CD8-positive, alpha-beta memory T cell (primary cell): ENCODE results near the gene NDUFB3. TPM values are rescaled to one million over a fixed set of nuclear protein-coding genes. Genes with fewer than 3 reads are reported as not detected.
"Not testable (repeated sequence)": the region's sequence is repeated elsewhere in the genome, so short reads cannot be mapped to it uniquely, and the experiment has no call there.

Source experiments
- CTCF ChIA-PET: fragments of 350-600 bp; sonication (Branson Sonifier 250); formaldehyde crosslinking; loops from one replicate; lab custom pipeline; 2021; ENCODE audit warnings: antibody characterized with exemption; lab: Charles Lee
- POLR2A ChIA-PET: fragments of 350-600 bp; sonication (Branson Sonifier 250); formaldehyde crosslinking; loops from one replicate; lab custom pipeline; 2021; ENCODE audit warnings: antibody characterized with exemption; lab: Charles Lee
- DNase-seq, 5 donors: peaks; one replicate each; pipeline versions ENCODE4 v3.0.0 to v3.0.0-alpha.2; 2020 to 2022; ENCODE audit warnings: mixed read lengths in 1 of 5
- H3K27ac ChIP-seq: one replicate; pipeline ENCODE4 v1.7.0; 2013; ENCODE audit warnings: low read depth, mild to moderate bottlenecking, low read length, moderate library complexity
- H3K27me3 ChIP-seq: 2 replicates; pipeline ENCODE4 v1.7.0; 2013; ENCODE audit warnings: low read length, mild to moderate bottlenecking; ENCODE audit not compliant: insufficient read depth, poor library complexity, severe bottlenecking
- H3K36me3 ChIP-seq: 2 replicates; pipeline ENCODE4 v1.7.0; 2013; ENCODE audit warnings: mild to moderate bottlenecking, low read length, moderate library complexity; ENCODE audit not compliant: insufficient read depth
- H3K4me1 ChIP-seq: 2 replicates; pipeline ENCODE4 v1.7.0; 2013; ENCODE audit warnings: mild to moderate bottlenecking, low read length, moderate library complexity; ENCODE audit not compliant: insufficient read depth
- H3K4me3 ChIP-seq: 2 replicates; pipeline ENCODE4 v1.7.0; 2013; ENCODE audit warnings: mild to moderate bottlenecking, low read length
- H3K9me3 ChIP-seq: 2 replicates; pipeline ENCODE4 v1.7.0; 2013; ENCODE audit warnings: mild to moderate bottlenecking, low read length
- H3K27ac Mint-ChIP-seq, 8 donors: one replicate each; pipeline ENCODE4 v1.8.0; 2020 to 2021; ENCODE audit warnings: mixed read lengths in 8 of 8, mild to moderate bottlenecking in 6 of 8, inconsistent platforms in 3 of 8, moderate library complexity in 3 of 8
- H3K27me3 Mint-ChIP-seq, 2 donors: one replicate each; pipeline ENCODE4 v1.8.0; 2020 to 2021; ENCODE audit warnings: mixed read lengths in 2 of 2, mild to moderate bottlenecking in 1 of 2, moderate library complexity in 1 of 2
- H3K36me3 Mint-ChIP-seq, 3 donors: one replicate each; pipeline ENCODE4 v1.8.0; 2020 to 2021; ENCODE audit warnings: mixed read lengths in 3 of 3, inconsistent platforms in 1 of 3, mild to moderate bottlenecking in 1 of 3
- H3K4me1 Mint-ChIP-seq, 3 donors: one replicate each; pipeline ENCODE4 v1.8.0; 2020 to 2021; ENCODE audit warnings: mixed read lengths in 3 of 3, inconsistent platforms in 1 of 3, mild to moderate bottlenecking in 1 of 3
- H3K4me3 Mint-ChIP-seq, 7 donors: one replicate each; pipeline ENCODE4 v1.8.0; 2020 to 2021; ENCODE audit warnings: mixed read lengths in 7 of 7, mild to moderate bottlenecking in 6 of 7, moderate library complexity in 4 of 7, inconsistent platforms in 2 of 7
- H3K9me3 Mint-ChIP-seq, 5 donors: one replicate each; pipeline ENCODE4 v1.8.0; 2020 to 2022; ENCODE audit warnings: mixed read lengths in 5 of 5, mild to moderate bottlenecking in 3 of 5, moderate library complexity in 2 of 5, inconsistent platforms in 1 of 5
- polyA plus RNA-seq: library from polyadenylated mRNA; unstranded; fragments of 300-500 nt; fragmentation: Illumina TruSeq; gene quantifications from one replicate; pipeline ENCODE4 v1.2.3, GENCODE V29; 2021
- total RNA-seq, 2 experiments: library from RNA; stranded (reverse); gene quantifications; one replicate each; pipeline ENCODE4 v1.2.3, GENCODE V29; 2021

Gene NDUFB3
- 100 to 1,000 TPM; 129 to 145 TPM for total RNA-seq
- 269 TPM for polyA plus RNA-seq

DNA sequence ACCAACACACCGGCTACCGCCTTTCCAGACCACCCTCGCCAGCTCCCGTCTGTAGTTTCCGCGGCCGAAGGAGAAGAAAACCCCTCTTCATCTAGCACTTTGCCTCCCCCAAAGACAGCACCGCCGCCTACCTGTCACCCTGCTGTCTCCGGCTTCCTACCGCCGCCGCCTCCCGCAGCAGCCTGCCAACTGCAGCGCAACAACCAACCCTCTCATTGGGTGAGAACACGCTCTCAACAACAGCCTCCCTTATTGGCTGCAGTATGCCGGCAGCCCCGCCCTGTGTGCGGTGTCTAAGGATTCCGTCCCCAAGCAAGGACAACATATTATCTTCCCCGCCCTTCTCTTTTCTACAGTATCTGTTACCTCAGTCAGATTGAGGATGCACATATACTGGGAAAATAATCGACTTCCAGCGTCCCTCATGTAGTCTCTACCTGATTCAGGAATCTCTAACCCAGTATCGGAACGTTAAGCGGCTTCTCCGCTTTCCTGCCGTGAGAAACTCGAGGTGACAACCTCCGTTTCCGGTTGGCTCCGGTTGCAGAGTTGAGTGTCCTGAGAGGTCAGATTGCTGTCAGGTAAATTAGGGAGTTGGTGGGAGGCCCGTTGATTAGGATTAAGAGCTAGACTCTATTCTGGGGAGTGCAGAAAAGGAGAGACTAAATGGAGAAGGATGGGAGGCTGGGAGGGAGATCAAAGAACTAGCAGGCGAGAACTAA lies at the start of gene NDUFB3, which contains the start of gene HYCC2:
NDUFB3 (plus strand) TSS at position 523 of the 722 bp plus-strand sequence. CDS start 6,882 bp downstream, outside the sequence.
HYCC2 (minus strand) TSS at position 193 of the 722 bp plus-strand sequence. CDS start 47,662 bp downstream, outside the sequence.
- H3K4me3 Mint-ChIP-seq = peak within 1 kb of the TSS; percentile 92 to 99 (median 94)
- H3K27ac ChIP-seq = peak within 1 kb of the TSS; percentile 87
- ChIA-PET POLR2A (interaction anchor here (0.7 to 1.6 kb wide), 4 partner anchors 22 to 182 kb away, joined by 3 to 8 read pairs (median 3); partner anchors contain the start of gene NIF3L1), CTCF (interaction anchor here (0.6 to 6.4 kb wide), 16 partner anchors 11 to 359 kb away, joined by 3 to 38 read pairs (median 4); partner anchors contain the start of genes CFLAR, CLK1 and ORC2)
- H3K4me1 ChIP-seq = peaks cover 47% of the 10 kb centered on the region
- no peaks in the 10 kb centered on the region for H3K27me3 ChIP-seq
- H3K36me3 ChIP-seq = no peaks in the 10 kb centered on the region
- peaks cover 0 to 20% (median 0%) of the 10 kb centered on the region in 3 donors for H3K36me3 Mint-ChIP-seq
- no peaks in the 10 kb centered on the region for H3K9me3 ChIP-seq
- H3K4me3 ChIP-seq = peak within 1 kb of the TSS; percentile 88
- H3K27me3 Mint-ChIP-seq = peaks cover 0 to 1% of the 10 kb centered on the region in 2 donors
- peak within 1 kb of the TSS; percentile 95 to 99 (median 96) for H3K27ac Mint-ChIP-seq
- DNase-seq = peak; percentile 88 to 96 (median 94)
- peaks cover 0 to 2% (median 0%) of the 10 kb centered on the region in 5 donors for H3K9me3 Mint-ChIP-seq
- H3K4me1 Mint-ChIP-seq = peaks cover 54 to 67% (median 65%) of the 10 kb centered on the region in 3 donors

DNA sequence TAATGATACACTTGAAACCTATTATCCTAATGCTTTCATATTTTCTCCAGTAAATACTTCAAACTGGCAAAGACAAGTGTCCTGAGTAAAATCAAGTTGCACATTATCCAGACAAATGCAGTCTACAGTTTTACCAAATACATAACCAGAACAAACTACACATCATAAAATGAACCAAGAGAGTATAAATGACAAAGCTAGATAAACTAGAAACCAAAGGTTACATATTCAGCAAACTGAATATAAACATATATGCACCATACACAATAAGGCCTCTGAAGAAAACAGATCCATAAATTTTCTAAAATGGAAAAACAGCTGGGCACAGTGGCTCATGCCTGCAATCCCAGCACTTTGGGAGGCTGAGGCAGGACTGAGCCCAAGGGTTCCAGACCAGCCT lies 47.3 kb upstream of the NDUFB3 start:
- peak overlapping the region in 4 of 8 donors; percentile 7 to 82 (median 30) for H3K27ac Mint-ChIP-seq
- POLR2A ChIA-PET = no interaction called here

DNA sequence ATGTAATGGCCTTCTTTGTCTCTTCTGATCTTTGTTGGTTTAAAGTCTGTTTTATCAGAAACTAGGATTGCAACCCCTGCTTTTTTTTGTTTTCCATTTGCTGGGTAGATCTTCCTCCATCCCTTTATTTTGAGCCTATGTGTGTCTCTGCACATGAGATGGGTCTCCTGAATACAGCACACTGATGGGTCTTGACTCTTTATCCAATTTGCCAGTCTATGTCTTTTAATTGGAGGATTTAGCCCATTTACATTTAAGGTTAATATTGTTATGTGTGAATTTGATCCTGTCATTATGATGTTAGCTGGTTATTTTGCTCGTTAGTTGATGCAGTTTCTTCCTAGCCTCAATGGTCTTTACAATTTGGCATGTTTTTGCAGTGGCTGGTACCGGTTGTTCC lies 37.4 kb upstream of the NDUFB3 start:
- H3K4me3 Mint-ChIP-seq, H3K9me3 Mint-ChIP-seq, H3K27ac Mint-ChIP-seq, H3K36me3 ChIP-seq, H3K4me1 Mint-ChIP-seq, H3K27me3 ChIP-seq, DNase-seq, POLR2A ChIA-PET, H3K27me3 Mint-ChIP-seq, CTCF ChIA-PET, H3K27ac ChIP-seq, H3K9me3 ChIP-seq, H3K4me3 ChIP-seq, H3K4me1 ChIP-seq: not testable (repeated sequence)
- peaks cover 8 to 26% (median 14%) of the 10 kb centered on the region in 3 donors for H3K36me3 Mint-ChIP-seq

More for the DNA sequence above, 47.3 kb upstream of the NDUFB3 start:
- Histone ChIP-seq H3K27ac (no peak overlapping the region), H3K4me3 (no peak overlapping the region), H3K4me1 (no peaks in the 10 kb centered on the region), H3K9me3 (no peaks in the 10 kb centered on the region), H3K27me3 (no peaks in the 10 kb centered on the region), H3K36me3 (peaks cover 8% of the 10 kb centered on the region)
- Mint-ChIP-seq H3K36me3 (peaks cover 11 to 54% (median 28%) of the 10 kb centered on the region in 3 donors), H3K4me1 (peaks cover 29 to 68% (median 59%) of the 10 kb centered on the region in 3 donors), H3K4me3 (no peak overlapping the region), H3K9me3 (peaks cover 0 to 1% (median 0%) of the 10 kb centered on the region in 5 donors), H3K27me3 (no peaks in the 10 kb centered on the region)
- DNase-seq = no peak
- CTCF ChIA-PET = no interaction called here

DNA sequence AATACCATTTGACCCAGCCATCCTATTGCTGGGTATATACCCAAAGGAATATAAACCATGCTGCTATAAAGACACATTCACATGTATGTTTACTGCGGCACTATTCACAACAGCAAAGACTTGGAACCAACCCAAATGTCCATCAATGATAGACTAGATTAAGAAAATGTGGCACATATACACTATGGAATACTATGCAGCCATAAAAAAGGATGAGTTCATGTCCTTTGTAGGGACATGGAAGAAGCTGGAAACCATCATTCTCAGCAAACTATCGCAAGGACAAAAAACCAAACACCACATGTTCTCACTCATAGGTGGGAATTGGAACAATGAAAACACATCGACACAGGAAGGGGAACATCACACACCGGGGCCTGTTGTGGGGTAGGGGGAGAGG lies 33.4 kb upstream of the NDUFB3 start:
- H3K4me3 ChIP-seq, H3K27me3 Mint-ChIP-seq, POLR2A ChIA-PET, H3K9me3 ChIP-seq, H3K4me1 ChIP-seq, H3K9me3 Mint-ChIP-seq, DNase-seq, H3K36me3 ChIP-seq, H3K27me3 ChIP-seq, H3K4me3 Mint-ChIP-seq, H3K27ac ChIP-seq: not testable (repeated sequence)
- peaks cover 14 to 38% (median 14%) of the 10 kb centered on the region in 3 donors for H3K36me3 Mint-ChIP-seq
- CTCF ChIA-PET = interaction anchor here (1.6 kb wide), 1 partner anchor 139 kb away, joined by 4 read pairs; no protein-coding TSS in a partner anchor
- H3K4me1 Mint-ChIP-seq = peaks cover 5 to 14% (median 10%) of the 10 kb centered on the region in 3 donors
- H3K27ac Mint-ChIP-seq = peak overlapping the region in 1 of 8 donors; percentile 23

DNA sequence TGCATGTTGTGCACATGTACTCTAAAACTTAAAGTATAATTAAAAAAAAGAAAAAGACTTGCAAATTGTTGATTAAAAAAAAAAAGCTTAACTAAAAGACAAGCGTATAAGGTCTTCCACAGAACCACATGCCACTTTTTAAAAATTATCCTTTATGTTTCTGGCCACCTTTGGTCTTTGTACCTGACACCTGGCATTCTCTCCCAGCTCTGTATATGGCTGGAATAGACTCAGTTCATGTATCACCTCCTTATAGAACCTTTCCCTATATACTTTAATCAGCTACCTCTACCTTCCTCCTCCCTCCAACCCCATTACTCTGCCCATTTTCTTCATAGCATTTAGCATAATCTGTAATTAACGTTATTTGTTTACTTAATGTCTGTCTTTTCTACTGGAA lies 32.9 kb upstream of the NDUFB3 start:
- no peak for DNase-seq
- no peaks in the 10 kb centered on the region for H3K27me3 Mint-ChIP-seq
- H3K9me3 Mint-ChIP-seq = peaks cover 0 to 7% (median 3%) of the 10 kb centered on the region in 5 donors
- Histone ChIP-seq H3K27ac (no peak overlapping the region), H3K4me3 (no peak overlapping the region), H3K27me3 (no peaks in the 10 kb centered on the region), H3K9me3 (no peaks in the 10 kb centered on the region), H3K4me1 (no peaks in the 10 kb centered on the region), H3K36me3 (no peaks in the 10 kb centered on the region)
- no peak overlapping the region for H3K4me3 Mint-ChIP-seq
- H3K27ac Mint-ChIP-seq = no peak overlapping the region
- ChIA-PET CTCF (interaction anchor here (1.3 to 1.6 kb wide), 2 partner anchors 10 to 139 kb away, joined by 3 to 4 read pairs; no protein-coding TSS in a partner anchor), POLR2A (no interaction called here)
- peaks cover 14 to 41% (median 14%) of the 10 kb centered on the region in 3 donors for H3K36me3 Mint-ChIP-seq
- H3K4me1 Mint-ChIP-seq = peaks cover 5 to 14% (median 10%) of the 10 kb centered on the region in 3 donors

DNA sequence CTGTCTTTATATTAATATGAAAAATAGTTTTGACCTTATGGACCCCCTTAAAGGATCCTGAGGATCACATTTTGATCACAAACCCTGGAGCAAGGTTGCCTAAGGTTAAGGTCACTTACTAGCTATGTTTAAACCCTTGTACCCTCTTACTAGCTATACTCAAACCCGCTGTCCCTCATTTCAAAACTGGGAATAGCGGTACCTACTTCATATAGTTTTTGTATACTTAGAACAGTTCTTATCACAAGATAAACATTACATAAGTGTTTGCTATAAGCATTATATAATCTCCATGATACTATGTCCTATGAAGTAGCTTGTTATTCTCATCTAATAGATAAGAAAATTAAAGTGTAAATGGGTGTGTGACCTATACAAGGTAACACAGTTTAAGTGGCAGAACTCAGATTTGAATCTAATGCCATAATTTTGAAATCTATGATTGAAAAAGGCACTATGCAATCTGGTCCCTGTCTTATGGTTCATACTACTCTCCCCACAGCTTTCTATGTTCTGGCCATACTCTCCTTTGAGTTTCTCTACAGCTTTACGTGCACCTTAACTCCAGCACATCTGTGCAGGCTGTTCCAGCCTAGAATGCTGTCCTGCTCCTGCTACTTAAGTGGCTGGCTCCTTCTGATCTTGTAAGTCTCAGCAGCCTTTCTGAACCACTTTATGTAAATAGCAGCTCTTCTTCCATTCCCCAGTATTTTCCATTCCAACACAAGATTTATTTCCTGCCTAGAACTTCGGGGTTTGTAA lies 30.8 kb upstream of the NDUFB3 start:
- CTCF ChIA-PET = no interaction called here
- peaks cover 0 to 7% (median 3%) of the 10 kb centered on the region in 5 donors for H3K9me3 Mint-ChIP-seq
- no peaks in the 10 kb centered on the region for H3K27me3 Mint-ChIP-seq
- no peak overlapping the region for H3K4me3 Mint-ChIP-seq
- peaks cover 9 to 21% (median 15%) of the 10 kb centered on the region in 3 donors for H3K4me1 Mint-ChIP-seq
- POLR2A ChIA-PET = no interaction called here
- H3K36me3 Mint-ChIP-seq = peaks cover 14 to 48% (median 15%) of the 10 kb centered on the region in 3 donors
- no peaks in the 10 kb centered on the region for H3K4me1 ChIP-seq
- no peaks in the 10 kb centered on the region for H3K9me3 ChIP-seq
- H3K4me3 ChIP-seq = no peak overlapping the region
- no peak overlapping the region for H3K27ac ChIP-seq
- DNase-seq = no peak
- H3K36me3 ChIP-seq = peaks cover 5% of the 10 kb centered on the region
- no peaks in the 10 kb centered on the region for H3K27me3 ChIP-seq
- peak overlapping the region in 3 of 8 donors; percentile 8 to 65 (median 11) for H3K27ac Mint-ChIP-seq

DNA sequence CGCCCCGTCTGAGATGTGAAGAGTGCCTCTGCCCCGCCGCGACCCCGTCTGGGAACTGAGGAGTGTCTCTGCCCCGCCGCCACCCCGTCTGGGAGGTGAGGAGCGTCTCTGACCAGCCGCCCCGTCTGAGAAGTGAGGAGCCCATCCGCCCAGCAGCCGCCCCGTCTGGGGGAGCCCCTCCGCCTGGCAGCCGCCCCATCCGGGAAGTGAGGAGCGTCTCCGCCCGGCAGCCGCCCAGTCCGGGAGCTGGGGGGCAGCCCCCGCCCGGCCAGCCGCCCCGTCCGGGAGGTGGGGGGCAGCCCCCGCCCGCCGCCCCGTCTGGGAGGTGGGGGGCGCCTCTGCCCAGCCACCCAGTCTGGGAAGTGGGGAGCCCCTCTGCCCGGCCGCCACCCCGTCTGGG lies 29.4 kb upstream of the NDUFB3 start:
- POLR2A ChIA-PET, H3K4me1 ChIP-seq, H3K27me3 Mint-ChIP-seq, H3K9me3 ChIP-seq, H3K4me3 Mint-ChIP-seq, H3K4me3 ChIP-seq, CTCF ChIA-PET, DNase-seq, H3K27me3 ChIP-seq, H3K36me3 ChIP-seq, H3K27ac ChIP-seq: not testable (repeated sequence)
- peaks cover 18 to 52% (median 24%) of the 10 kb centered on the region in 3 donors for H3K36me3 Mint-ChIP-seq
- peaks cover 5 to 10% (median 6%) of the 10 kb centered on the region in 5 donors for H3K9me3 Mint-ChIP-seq
- H3K27ac Mint-ChIP-seq = peak overlapping the region in 1 of 8 donors; percentile 64
- H3K4me1 Mint-ChIP-seq = peaks cover 21 to 35% (median 22%) of the 10 kb centered on the region in 3 donors
